Gastroesophageal sphincter (tissue), 3 donors: Measurements from ENCODE around the gene OLFML3.

Experiments
- CTCF ChIP-seq, 4 experiments: fragments of 200-600 bp in 2 of 4; fragments of 450-650 bp in 2 of 4; sonication (generic) in 1 of 4; IDR thresholded peaks; one replicate each; pipeline ENCODE4 v1.5.1; 2017 to 2019; ENCODE audit warnings: antibody characterized with exemption in 4 of 4, mild to moderate bottlenecking in 2 of 4, moderate library complexity in 2 of 4
- POLR2A ChIP-seq, 2 donors: fragments of 450-650 bp; IDR thresholded peaks; one replicate each; pipeline ENCODE4 v1.6.1; 2017; ENCODE audit warnings: antibody characterized with exemption in 2 of 2, mild to moderate bottlenecking in 2 of 2, moderate library complexity in 1 of 2

DNA sequence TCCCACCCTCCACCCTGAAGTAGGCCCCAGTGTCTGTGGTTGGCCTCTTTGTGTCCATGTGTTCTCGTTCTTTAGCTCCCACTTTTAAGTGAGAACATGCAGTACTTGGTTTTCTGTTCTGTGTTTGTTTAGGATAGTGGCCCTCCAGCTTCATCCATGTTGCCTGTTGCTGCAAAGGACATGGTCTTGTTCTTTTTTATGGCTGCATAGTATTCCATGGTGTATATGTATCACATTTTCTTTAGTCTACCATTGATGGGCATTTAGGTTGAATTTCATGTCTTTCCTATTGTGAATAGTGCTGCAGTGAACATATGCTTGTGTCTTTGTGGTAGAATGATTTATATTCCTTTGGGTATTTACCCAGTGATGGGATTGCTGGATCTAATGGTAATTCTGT lies 44.1 kb upstream of the OLFML3 start:
- no peak for TF ChIP-seq POLR2A (IDR thresholded peaks at IDR 0.05)
- no peak for TF ChIP-seq CTCF (IDR thresholded peaks at IDR 0.05)
